ENCODE data around the gene SLC46A2.

SLC46A2 gene

DNA sequence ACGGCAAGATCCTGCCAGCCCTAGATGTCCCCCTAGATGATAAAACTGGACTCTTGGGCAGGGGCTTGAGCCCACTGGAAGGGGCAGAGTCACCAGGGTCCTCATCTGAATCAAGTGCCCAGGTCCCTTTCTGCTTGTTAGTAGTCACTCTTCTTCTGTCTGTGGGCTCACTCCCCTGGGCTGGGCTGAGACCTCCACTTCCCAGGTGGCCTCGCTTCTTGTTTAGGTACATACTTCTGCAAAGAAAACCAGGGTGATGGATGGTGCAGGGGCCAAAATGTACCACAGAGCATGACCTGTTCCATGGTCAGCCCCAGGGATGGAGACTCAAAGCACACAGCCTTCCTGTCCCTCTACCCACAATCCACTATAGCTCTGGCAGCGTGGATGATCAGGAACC, 845 bp upstream of the SLC46A2 start:
- in situ Hi-C loops (cut with MboI; ENCODE audit: low sequenced_read_pairs), result loop anchor here (25.0 kb wide), 1 partner anchor 804 kb away; no protein-coding TSS in a partner anchor

DNA sequence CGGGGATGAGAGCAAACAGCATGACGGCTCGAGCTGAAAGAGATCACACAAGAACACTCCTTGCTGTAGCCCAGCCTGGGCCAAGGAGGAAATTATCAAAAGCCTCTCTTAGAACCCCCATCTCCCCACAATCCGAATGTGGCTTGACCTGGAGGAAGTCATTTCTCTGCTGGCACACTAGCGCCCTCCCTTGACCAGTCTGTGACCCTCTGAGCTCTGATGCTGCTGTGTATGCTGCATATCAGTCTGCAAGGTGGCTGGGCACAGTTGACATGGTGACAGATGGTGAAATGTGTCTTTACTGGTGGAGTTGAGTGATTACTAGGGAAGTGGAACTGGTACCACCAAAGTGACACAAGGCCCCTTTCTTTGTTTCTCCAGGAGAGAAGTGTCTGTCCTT, 3.3 kb downstream of the SLC46A2 start:
- in situ Hi-C loops (cut with MboI; ENCODE audit: low sequenced_read_pairs), result loop anchor here (25.0 kb wide), 1 partner anchor 800 kb away; no protein-coding TSS in a partner anchor

DNA sequence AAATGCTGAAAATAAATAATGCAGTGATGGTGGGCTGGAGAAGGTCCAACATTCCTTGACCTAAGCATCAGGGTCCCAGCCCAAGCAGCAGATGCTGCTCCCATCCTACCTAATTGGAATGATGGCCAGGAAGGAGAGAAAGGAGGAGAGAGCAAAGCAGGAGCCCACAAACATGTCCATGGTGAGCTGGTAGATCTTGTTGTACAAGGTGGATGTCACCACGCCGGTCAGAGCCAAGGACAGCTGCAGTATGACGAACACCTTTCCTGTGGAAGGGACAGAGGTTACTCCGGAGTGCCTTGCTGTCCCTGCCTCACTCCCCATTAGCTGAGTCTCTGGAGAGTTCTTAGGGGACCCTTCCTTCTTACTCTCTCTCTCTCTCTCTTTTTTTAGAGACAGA, 4.3 kb downstream of the SLC46A2 start:
- in situ Hi-C loops (cut with MboI; ENCODE audit: low sequenced_read_pairs), result loop anchor here (25.0 kb wide), 1 partner anchor 799 kb away; no protein-coding TSS in a partner anchor

DNA sequence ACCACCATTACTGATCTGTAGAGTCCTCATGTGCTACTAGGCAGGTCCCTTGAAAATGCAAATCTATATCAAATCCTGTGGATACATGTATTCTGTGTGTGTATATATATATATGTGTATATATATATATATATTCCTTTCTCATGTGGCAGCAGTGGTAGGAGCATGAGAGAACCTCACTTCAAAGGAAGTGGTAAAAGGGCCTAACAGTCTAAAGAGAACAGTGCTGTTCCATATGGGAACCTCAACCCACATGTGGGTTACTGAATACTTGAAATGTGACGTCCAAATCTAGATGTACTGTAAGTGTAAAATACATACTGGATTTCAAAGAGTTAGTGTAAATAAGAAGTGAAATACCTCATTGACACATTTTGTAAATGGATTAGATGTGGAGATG, 5.4 kb downstream of the SLC46A2 start:
- in situ Hi-C loops (cut with MboI; ENCODE audit: low sequenced_read_pairs), result loop anchor here (25.0 kb wide), 1 partner anchor 798 kb away; no protein-coding TSS in a partner anchor

DNA sequence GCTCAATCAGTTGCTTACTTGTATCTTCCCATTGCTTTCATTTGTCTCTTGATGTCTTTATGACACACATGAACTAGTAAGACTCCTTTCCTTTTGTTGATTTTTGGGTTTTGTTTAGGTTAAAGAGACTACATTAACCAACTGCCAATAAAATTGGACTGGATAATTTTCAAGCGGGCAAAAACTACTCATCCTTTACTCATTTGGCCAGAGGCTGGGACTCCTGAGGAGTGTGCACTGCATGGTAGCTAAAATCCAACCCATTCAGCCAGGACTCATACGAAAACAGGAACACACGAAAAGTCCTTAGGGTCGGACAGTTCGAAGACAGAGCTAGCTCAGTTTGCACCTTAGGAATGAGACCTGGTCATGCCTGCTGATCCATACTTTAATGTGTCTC, 6.0 kb downstream of the SLC46A2 start:
- in situ Hi-C loops (cut with MboI; ENCODE audit: low sequenced_read_pairs), result loop anchor here (5.0 to 25.0 kb wide), 2 partner anchors 37 to 797 kb away; no protein-coding TSS in a partner anchor

DNA sequence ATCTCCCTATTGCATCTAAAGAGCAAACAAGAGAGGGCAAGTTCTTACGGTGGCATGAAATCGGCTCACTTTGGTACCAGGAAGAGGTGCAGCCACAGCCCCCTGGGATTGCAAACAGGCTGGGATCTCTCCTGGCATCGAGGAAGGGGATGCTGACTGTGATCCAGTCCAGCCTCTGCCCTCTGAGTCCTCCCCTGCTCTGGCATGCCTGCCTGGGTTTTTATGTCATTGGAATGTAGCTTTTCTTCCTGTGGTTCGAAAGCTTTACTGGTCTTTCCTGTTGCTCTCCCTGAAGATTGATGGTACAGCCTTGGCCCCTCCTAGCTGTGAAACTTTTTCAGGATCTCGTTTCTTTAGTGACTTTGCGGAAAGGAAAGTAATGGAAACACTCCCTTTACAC, 6.6 kb downstream of the SLC46A2 start:
- in situ Hi-C loops (cut with MboI; ENCODE audit: low sequenced_read_pairs), result loop anchor here (5.0 to 25.0 kb wide), 2 partner anchors 37 to 797 kb away; no protein-coding TSS in a partner anchor

DNA sequence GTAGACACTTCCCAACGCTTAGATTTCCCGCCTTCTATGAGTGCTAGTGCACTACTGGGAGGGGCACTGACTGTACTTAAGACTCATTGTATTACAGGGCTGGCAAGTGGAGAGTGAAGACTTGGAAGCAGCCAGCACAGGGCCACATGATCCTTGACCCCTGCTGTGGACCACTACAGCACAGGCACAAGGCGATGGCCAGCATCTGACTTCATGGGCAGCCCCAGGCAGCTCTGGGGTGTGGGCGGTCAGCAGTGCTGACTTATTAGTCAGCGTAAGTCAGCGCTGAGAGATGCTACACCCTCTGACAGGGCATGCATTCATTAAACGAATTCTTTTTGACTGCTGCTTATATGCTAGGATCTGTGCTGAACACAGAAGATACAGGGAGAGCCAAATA, 9.3 kb downstream of the SLC46A2 start:
- in situ Hi-C loops (cut with MboI; ENCODE audit: low sequenced_read_pairs), result loop anchor here (5.0 to 25.0 kb wide), 2 partner anchors 34 to 794 kb away; no protein-coding TSS in a partner anchor

DNA sequence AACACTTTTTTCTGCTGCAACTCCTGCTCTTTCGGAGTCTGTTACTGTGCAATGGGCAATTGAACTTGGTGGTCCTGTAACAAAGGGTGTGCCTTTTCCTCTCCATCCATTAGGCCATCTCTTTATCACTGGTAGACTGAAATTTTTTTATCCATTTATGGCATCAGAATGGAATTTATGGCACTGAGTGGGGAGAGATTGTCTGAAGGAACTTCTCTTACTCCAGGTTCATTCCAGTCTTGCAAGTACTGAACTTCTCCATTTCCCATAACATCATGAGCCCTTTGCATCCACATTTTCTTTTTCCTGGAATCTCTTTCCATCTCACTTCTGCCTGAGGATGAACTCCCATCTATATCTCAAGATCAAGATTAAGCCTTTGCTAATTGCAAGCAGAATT, 10.0 kb downstream of the SLC46A2 start:
- in situ Hi-C loops (cut with MboI; ENCODE audit: low sequenced_read_pairs), result loop anchor here (5.0 to 25.0 kb wide), 2 partner anchors 33 to 793 kb away; no protein-coding TSS in a partner anchor

DNA sequence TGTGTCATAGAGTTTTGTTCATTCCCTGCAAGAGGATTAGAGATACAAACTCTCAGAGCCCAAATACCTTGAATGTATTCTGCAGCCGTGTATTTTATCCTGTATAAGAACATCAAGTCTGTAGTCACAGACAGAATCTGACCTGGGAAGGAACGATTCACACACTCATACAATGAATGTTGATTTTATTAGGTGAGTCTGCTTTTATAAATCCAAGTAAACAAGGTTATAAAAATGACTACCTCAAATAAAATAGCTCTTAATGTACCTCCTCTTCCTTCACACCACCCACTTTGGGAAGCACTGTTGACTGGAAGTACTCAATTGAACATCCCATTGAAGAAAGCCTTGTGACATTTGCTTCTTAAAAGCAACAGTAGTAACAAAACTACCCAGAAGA, 11.9 kb downstream of the SLC46A2 start:
- in situ Hi-C loops (cut with MboI; ENCODE audit: low sequenced_read_pairs), result loop anchor here (25.0 kb wide), 1 partner anchor 791 kb away; no protein-coding TSS in a partner anchor

DNA sequence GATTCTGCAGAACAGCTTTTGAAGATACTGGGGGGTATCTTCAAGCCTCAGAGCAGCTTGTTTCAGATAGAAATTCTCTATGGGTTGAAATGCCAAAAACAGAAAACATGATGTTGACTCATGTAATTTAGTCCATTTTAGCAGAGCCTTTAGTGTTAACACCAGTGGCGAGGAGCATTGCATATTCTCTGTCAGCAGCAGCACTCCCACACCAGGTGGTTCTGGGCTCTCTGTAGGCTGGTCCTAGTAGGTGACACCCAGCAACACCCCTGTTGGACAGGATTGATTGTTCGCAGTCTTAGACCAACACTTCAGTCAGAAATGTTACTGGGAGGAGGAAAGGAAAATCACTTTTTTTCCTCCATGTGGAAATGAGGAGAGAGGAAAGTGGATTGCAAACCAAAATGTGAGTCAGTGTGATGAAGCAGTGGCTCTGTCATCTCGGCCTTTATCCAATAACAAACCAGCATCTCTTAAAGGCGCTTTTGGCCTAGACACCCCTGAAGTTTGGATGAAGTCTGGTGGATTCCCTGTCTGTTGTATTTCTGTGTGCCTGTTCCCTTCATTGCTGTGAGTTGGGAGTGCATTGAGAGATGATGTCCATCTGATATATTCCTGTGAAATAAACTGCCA, 16.8 kb downstream of the SLC46A2 start:
- in situ Hi-C loops (cut with MboI; ENCODE audit: low sequenced_read_pairs), result no loop called here

DNA sequence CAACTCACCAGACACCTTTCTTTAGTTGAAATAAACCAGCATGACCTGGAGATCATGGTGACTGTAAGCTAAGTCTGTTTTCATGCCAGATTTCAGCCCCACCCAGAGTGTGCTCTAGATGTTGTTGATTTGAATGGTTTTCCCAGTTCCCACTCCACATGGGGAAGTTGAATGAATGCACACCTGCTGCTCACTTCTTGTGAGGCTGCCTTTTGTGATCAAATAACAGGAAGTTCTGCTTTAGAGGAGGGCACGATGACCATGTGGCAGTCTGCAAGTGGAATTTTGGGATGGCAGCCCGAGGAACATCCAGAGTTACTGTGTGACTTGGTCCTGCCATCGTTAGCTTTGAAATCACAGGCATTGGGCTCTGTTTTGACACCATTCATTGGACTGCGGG, 18.7 kb downstream of the SLC46A2 start:
- in situ Hi-C loops (cut with MboI; ENCODE audit: low sequenced_read_pairs), result no loop called here

DNA sequence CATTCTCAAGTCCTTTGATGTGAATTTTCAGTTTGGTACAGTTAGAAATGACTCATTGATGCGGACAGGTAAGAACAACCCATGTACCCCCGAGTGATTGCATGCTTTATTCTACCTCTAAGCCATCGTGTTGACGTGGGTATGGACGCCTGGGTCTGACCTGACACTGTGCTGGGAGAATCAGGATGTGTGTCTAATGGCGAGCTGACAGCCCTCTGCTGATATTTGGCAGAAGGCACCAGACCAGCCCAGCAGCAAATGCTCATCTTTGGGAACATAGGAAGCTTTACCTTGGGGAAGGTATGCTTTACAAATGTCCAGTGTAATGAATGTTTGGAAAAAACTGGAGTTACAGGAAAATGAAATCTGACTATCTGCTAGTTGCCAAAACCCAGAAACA, 20.1 kb downstream of the SLC46A2 start:
- in situ Hi-C loops (cut with MboI; ENCODE audit: low sequenced_read_pairs), result no loop called here

DNA sequence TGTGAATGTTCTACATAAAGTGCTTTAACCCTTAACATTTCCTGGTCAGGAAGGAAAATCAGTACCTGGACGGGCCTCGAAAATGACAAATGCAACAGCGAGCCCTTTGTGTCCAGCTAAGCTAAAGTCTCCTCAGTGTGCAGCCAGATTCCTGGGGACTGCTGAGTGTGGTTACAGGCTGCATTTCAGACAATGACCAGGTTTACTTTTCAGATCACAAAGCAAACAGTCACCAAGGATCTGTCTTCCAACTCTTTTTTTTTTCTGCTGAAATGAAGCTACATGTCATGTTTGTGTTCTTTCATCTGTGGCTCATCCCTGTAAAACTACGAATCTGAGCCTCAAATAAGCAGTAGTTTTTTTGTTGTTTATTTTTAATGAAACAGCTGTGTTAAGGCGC, 20.8 kb downstream of the SLC46A2 start:
- in situ Hi-C loops (cut with MboI; ENCODE audit: low sequenced_read_pairs), result no loop called here

DNA sequence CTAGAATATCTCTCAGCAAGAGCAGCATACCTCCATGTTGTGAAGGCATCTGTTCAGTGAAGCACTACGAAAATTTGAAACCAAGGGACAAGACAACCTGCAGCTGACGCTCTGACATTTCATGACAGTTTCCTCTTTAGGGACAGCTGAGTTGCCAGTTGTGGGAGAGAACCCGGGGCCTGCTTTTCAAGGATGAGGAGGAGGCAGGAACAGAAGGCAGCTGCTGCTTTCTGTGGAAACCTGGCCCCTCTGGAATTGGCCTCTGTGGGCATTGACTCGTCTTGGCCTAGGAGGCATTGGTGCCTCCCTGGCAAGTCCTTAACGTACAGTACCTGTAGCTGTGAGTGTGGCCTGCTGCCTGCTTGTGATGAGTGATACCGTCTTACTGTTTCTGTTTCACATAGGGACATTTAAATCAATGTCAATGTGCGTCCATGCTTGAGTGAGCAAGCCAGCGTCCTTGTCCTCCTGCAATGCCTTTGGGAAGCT, 21.6 kb downstream of the SLC46A2 start:
- in situ Hi-C loops (cut with MboI; ENCODE audit: low sequenced_read_pairs), result no loop called here

DNA sequence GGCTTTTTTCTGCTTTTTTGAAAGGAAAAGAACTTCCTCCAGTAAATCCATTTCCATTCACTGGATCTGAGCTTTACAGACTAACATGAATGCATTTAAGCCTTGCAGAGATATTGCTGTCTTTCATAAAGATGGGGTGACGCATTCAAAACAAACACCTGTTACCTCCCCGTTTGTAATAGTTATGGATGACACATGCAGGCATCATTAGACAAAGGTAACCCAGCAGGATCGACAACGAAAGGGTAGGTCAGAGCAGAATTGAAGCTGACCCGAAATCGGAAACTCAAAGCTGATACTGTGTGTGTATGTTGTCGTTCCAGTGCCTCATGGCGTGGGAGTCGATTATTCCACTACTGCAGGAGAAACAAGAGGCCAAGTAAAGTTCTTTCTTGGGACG, 22.2 kb downstream of the SLC46A2 start:
- in situ Hi-C loops (cut with MboI; ENCODE audit: low sequenced_read_pairs), result no loop called here

DNA sequence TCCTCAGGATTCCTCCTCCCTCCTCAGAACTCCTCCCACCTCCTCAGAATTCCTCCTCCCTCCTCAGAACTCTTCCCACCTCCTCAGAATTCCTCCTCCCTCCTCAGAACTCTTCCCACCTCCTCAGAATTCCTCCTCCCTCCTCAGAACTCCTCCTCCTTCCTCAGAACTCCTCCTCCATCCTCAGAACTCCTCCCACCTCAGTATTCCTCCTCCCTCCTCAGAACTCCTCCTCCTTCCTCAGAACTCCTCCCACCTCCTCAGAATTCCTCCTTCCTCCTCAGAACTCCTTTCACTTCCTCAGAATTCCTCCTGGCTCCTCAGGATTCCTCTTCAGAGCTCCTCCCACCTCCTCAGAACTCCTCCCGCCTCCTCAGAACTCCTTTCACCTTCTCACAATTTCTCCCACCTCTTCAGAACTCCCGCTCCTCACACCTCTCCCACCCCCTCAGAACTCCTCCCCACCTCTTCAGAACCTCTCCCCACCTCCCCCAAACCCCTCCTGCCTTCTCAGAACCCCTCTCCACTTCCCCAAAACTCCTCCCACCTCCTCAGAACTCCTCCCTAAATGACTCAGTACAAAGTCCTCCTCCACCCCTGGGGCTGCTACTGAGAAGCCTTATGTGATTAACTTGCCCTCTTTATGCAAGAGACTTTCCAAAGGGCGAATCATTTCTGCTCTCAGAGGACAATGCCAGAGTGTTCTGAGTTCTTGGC, 23.2 kb downstream of the SLC46A2 start:
- in situ Hi-C loops (cut with MboI; ENCODE audit: low sequenced_read_pairs), result no loop called here

DNA sequence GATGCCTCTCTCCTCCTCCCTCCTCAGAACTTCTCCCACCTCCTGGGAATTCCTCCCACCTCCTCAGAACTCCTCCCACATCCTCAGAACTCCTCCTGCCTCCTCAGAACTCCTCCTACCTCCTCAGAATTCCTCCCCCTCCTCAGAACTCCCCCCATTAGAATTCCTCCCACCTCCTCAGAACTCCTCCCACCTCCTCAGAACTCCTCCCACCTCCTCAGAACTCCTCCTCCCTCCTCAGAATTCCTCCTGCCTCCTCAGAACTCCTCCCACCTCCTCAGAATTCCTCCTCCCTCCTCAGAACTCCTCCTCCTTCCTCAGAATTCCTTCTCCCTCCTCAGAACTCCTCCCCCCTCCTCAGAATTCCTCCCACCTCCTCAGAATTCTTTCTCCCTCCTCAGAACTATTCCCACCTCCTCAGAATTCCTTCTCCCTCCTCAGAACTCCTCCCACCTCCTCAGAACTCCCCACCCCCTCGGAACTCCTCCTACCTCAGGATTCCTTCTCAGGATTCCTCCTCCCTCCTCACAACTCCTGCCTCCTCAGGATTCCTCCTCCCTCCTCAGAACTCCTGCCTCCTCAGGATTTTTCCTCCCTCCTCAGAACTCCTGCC, 23.9 kb downstream of the SLC46A2 start:
- in situ Hi-C loops (cut with MboI; ENCODE audit: low sequenced_read_pairs), result no loop called here

DNA sequence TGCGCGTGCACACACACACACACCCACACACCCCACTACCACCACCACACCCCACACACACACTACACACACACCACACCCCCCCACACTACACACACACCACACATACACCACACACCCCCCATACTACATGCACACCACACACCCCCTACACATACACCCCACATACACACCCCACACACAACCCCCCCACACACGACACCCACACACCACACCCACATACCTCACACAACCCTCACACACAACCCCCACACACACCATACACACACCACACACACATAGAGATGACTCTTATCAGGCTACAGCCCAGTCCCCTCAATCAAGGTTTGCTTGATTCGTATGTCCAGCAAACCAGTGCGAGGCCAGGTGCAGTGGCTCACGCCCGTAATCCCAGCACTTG, 25.7 kb downstream of the SLC46A2 start:
- in situ Hi-C loops (cut with MboI; ENCODE audit: low sequenced_read_pairs), result no loop called here

DNA sequence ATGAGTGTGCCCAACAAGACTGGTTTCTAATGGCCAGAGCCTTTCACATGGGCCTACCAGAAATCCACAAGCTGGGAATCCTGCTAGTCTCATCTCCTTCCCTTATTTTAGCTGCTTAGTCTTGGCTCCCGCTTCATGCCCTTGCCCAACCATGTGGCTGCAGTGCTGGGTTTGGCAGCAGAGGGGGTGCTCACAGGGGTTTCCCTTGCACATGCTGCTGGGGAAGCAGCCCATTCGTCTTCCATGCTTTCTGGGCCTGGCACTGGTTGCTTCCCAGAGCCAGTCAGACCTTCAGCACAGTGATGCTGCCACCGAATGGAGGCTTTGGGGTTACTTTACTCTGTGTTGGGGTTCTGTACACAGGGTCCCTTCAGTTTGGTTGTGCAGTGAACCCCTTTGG, 26.3 kb downstream of the SLC46A2 start:
- in situ Hi-C loops (cut with MboI; ENCODE audit: low sequenced_read_pairs), result no loop called here

DNA sequence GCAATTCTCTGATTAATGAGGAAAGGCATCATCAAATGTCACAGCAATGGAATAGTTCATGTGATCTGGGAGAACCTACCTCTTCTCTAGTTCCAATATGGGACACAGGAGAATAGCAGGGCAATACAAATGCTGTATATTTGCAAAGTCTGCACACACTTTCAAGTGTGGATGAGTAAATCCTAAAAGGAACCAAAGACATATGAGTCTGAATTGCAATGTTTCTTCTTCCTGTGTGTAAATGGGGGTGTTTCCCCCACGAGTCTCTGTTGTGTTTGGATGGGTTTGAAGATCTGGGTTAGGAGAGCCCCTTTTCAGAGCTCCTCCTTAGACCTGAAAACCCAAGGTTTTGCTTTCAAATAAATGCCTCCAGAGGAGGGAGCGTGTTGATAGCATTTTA, 26.9 kb downstream of the SLC46A2 start:
- in situ Hi-C loops (cut with MboI; ENCODE audit: low sequenced_read_pairs), result no loop called here

DNA sequence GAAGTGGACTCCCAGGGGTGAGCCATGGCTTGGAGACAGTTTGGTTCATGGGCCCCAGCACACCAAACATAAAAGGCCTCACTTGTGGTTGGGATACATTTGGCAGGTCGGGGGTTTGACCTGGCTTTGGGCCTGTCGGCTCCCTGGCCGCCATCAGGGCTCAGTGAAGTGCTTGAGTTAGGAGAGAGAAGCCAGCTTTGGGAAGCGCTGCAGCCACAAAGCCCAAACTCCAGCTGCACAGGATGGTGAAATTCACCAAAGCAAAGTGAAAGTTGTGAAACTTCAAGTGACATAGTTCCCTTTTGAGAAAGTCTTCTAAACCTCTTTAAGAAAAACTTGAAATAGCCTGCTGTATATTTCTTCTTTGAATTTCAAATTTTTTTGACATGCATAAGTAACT, 27.5 kb downstream of the SLC46A2 start:
- in situ Hi-C loops (cut with MboI; ENCODE audit: low sequenced_read_pairs), result no loop called here

Measured in HL-60/S4 (cell line).